BLaER1 (cell line): ENCODE measurements around the gene APOC1.
"Not testable (repeated sequence)": the region's sequence is repeated elsewhere in the genome, so short reads cannot be mapped to it uniquely, and the experiment has no call there.

Experiments
- H3K27ac ChIP-seq: shearing (Covaris generic); formaldehyde crosslinking; 2 replicates; pipeline ENCODE4 v1.8.1; 2022
- H3K27me3 ChIP-seq: shearing (Covaris generic); formaldehyde crosslinking; 2 replicates; pipeline ENCODE4 v1.8.1; 2022
- H3K36me3 ChIP-seq: shearing (Covaris generic); formaldehyde crosslinking; 2 replicates; pipeline ENCODE4 v1.8.1; 2022
- H3K4me1 ChIP-seq: shearing (Covaris generic); formaldehyde crosslinking; 2 replicates; pipeline ENCODE4 v1.8.1; 2022
- H3K4me2 ChIP-seq: shearing (Covaris generic); formaldehyde crosslinking; 2 replicates; pipeline ENCODE4 v1.8.1; 2022
- H3K4me3 ChIP-seq: shearing (Covaris generic); formaldehyde crosslinking; 2 replicates; pipeline ENCODE4 v1.8.1; 2022
- H3K9ac ChIP-seq: shearing (Covaris generic); formaldehyde crosslinking; 2 replicates; pipeline ENCODE4 v1.8.1; 2022
- H3K9me3 ChIP-seq: shearing (Covaris generic); formaldehyde crosslinking; 2 replicates; pipeline ENCODE4 v1.8.1; 2022
- H4K20me1 ChIP-seq: shearing (Covaris generic); formaldehyde crosslinking; 2 replicates; pipeline ENCODE4 v1.8.1; 2022
- Cebpa-rat ChIP-seq: shearing (Covaris generic); IDR thresholded peaks from 2 replicates; pipeline ENCODE4 v1.8.1; 2022

The APOC1 gene

GRCh38 chr19:44914433-44915206, at the start of gene APOC1:
Gene APOC1 (plus strand): TSS chr19:44914608. CDS start chr19:44914892, 284 bp downstream.
- Histone ChIP-seq H3K27ac (peak within 1 kb of the TSS; percentile 76), H3K4me2 (peak within 1 kb of the TSS; percentile 91), H3K9ac (peak within 1 kb of the TSS; percentile 79), H3K4me1 (peaks cover 18% of the 10 kb centered on the region), H3K4me3 (peak within 1 kb of the TSS; percentile 68)
- not testable (repeated sequence) for H4K20me1 ChIP-seq, H3K9me3 ChIP-seq, H3K27me3 ChIP-seq, H3K36me3 ChIP-seq

- no peaks in the 10 kb centered on the region for H3K4me1 ChIP-seq
- no peaks in the 10 kb centered on the region for H3K27me3 ChIP-seq
- H3K4me2 ChIP-seq = no peak overlapping the region
- H4K20me1 ChIP-seq = peaks cover 43% of the 10 kb centered on the region
- no peak for TF ChIP-seq Cebpa-rat
- H3K36me3 ChIP-seq = peaks cover 83% of the 10 kb centered on the region
- H3K9me3 ChIP-seq = 0 out of 2 replicates have a peak, but pooled peaks cover 7% of the 10 kb centered on the region
- no peak overlapping the region for H3K27ac ChIP-seq
- H3K9ac ChIP-seq = no peak overlapping the region
- no peak overlapping the region for H3K4me3 ChIP-seq
Measured at GRCh38 chr19:44865196-44865767, 49.1 kb upstream of the APOC1 start.

GRCh38 chr19:44866664-44867063, 47.7 kb upstream of the APOC1 start:
- no peak overlapping the region for H3K9ac ChIP-seq
- H3K27me3 ChIP-seq = no peaks in the 10 kb centered on the region
- peaks cover 83% of the 10 kb centered on the region for H3K36me3 ChIP-seq
- no peak overlapping the region for H3K4me3 ChIP-seq
- no peak overlapping the region for H3K4me2 ChIP-seq
- 0 out of 2 replicates have a peak, but pooled peaks cover 7% of the 10 kb centered on the region for H3K9me3 ChIP-seq
- peaks cover 48% of the 10 kb centered on the region; the same call in 1 of the 2 replicates for H4K20me1 ChIP-seq
- H3K27ac ChIP-seq = no peak overlapping the region
- H3K4me1 ChIP-seq = no peaks in the 10 kb centered on the region
- TF ChIP-seq Cebpa-rat = no peak

GRCh38 chr19:44867578-44867977, 46.8 kb upstream of the APOC1 start:
- H4K20me1 ChIP-seq = peaks cover 53% of the 10 kb centered on the region; the same call in 1 of the 2 replicates
- no peak for TF ChIP-seq Cebpa-rat
- no peak overlapping the region for H3K27ac ChIP-seq
- H3K9ac ChIP-seq = no peak overlapping the region
- 0 out of 2 replicates have a peak, but pooled peaks cover 7% of the 10 kb centered on the region for H3K9me3 ChIP-seq
- peaks cover 83% of the 10 kb centered on the region for H3K36me3 ChIP-seq
- peaks cover 5% of the 10 kb centered on the region for H3K4me1 ChIP-seq
- H3K27me3 ChIP-seq = no peaks in the 10 kb centered on the region
- no peak overlapping the region for H3K4me3 ChIP-seq
- no peak overlapping the region for H3K4me2 ChIP-seq

GRCh38 chr19:44869733-44870470, 44.5 kb upstream of the APOC1 start:
- Histone ChIP-seq H3K4me1 (peaks cover 15% of the 10 kb centered on the region), H3K27me3 (no peaks in the 10 kb centered on the region), H4K20me1 (peaks cover 36% of the 10 kb centered on the region; the same call in 1 of the 2 replicates), H3K36me3 (peaks cover 96% of the 10 kb centered on the region), H3K4me3 (no peak overlapping the region), H3K9me3 (0 out of 2 replicates have a peak, but pooled peaks cover 7% of the 10 kb centered on the region), H3K9ac (no peak overlapping the region), H3K27ac (no peak overlapping the region), H3K4me2 (no peak overlapping the region)
- no peak for TF ChIP-seq Cebpa-rat

GRCh38 chr19:44871809-44872208, 42.6 kb upstream of the APOC1 start:
- H3K9me3 ChIP-seq = 0 out of 2 replicates have a peak, but pooled peaks cover 7% of the 10 kb centered on the region
- H3K9ac ChIP-seq = no peak overlapping the region
- no peak for TF ChIP-seq Cebpa-rat
- no peak overlapping the region for H3K27ac ChIP-seq
- H3K4me1 ChIP-seq = peaks cover 23% of the 10 kb centered on the region
- 0 out of 2 replicates have a peak, but pooled peaks cover 25% of the 10 kb centered on the region for H4K20me1 ChIP-seq
- H3K4me2 ChIP-seq = no peak overlapping the region
- H3K36me3 ChIP-seq = peaks cover 96% of the 10 kb centered on the region
- no peak overlapping the region for H3K4me3 ChIP-seq
- H3K27me3 ChIP-seq = no peaks in the 10 kb centered on the region

- Histone ChIP-seq H3K9ac (no peak overlapping the region), H3K4me3 (no peak overlapping the region), H3K27ac (no peak overlapping the region), H3K4me1 (peaks cover 31% of the 10 kb centered on the region), H3K4me2 (peak overlapping the region; percentile 44), H3K36me3 (peaks cover 96% of the 10 kb centered on the region), H3K9me3 (0 out of 2 replicates have a peak, but pooled peaks cover 4% of the 10 kb centered on the region), H3K27me3 (no peaks in the 10 kb centered on the region), H4K20me1 (0 out of 2 replicates have a peak, but pooled peaks cover 29% of the 10 kb centered on the region)
- TF ChIP-seq Cebpa-rat = no peak
Measured at GRCh38 chr19:44872661-44873060, 41.7 kb upstream of the APOC1 start.

- TF ChIP-seq Cebpa-rat = no peak
- Histone ChIP-seq H3K4me3 (no peak overlapping the region), H4K20me1 (0 out of 2 replicates have a peak, but pooled peaks cover 29% of the 10 kb centered on the region), H3K27me3 (no peaks in the 10 kb centered on the region), H3K4me2 (no peak overlapping the region), H3K9ac (no peak overlapping the region), H3K4me1 (peaks cover 40% of the 10 kb centered on the region), H3K36me3 (peaks cover 98% of the 10 kb centered on the region), H3K9me3 (no peaks in the 10 kb centered on the region), H3K27ac (no peak overlapping the region)
Measured at GRCh38 chr19:44874317-44874716, 40.1 kb upstream of the APOC1 start.

GRCh38 chr19:44875666-44876451, 38.5 kb upstream of the APOC1 start:
- Histone ChIP-seq H3K9ac (no peak overlapping the region), H3K4me3 (no peak overlapping the region), H3K27ac (no peak overlapping the region), H3K4me2 (no peak overlapping the region), H3K4me1 (peaks cover 45% of the 10 kb centered on the region), H3K36me3 (peaks cover 90% of the 10 kb centered on the region), H4K20me1 (0 out of 2 replicates have a peak, but pooled peaks cover 20% of the 10 kb centered on the region), H3K27me3 (no peaks in the 10 kb centered on the region), H3K9me3 (no peaks in the 10 kb centered on the region)
- TF ChIP-seq Cebpa-rat = no peak
